ENCODE data around the gene UBR4. TPM values are rescaled to one million over a fixed set of nuclear protein-coding genes. Genes with fewer than 3 reads are reported as not detected.

The UBR4 gene
- polyA plus RNA-seq, 3 donors: 44.3 to 93.8 (median 49.4) TPM

- no peak overlapping the region for H2AFZ ChIP-seq (ENCODE audit: insufficient read depth, low read depth, low read length, poor library complexity, severe bottlenecking)
- no peaks in the 10 kb centered on the region for H3K27me3 Mint-ChIP-seq (ENCODE audit: low read depth in 3 of 3)
- intact Hi-C loops (cut with micrococcal nuclease): no loop called here
- peaks cover 19 to 53% of the 10 kb centered on the region in 2 donors for H3K36me3 ChIP-seq (replicated peaks in 1 of 2; ENCODE audit: control insufficient read depth in 1 of 2, insufficient read depth in 2 of 2, low read length in 2 of 2)
- no peaks in the 10 kb centered on the region for H3K27me3 ChIP-seq (ENCODE audit: control insufficient read depth in 2 of 2, insufficient read depth in 2 of 2, low read length in 2 of 2)
- WGBS (ENCODE audit: insufficient coverage): no CpG with 5 or more reads among the region's 1 CpG
- peaks cover 29% of the 10 kb centered on the region for H3K4me1 Mint-ChIP-seq
- H3K27ac ChIP-seq (ENCODE audit: low read depth in 1 of 2, low read length in 2 of 2): peak overlapping the region in 1 of 2 donors; percentile 23
- DNase-seq: no peak
- no peaks in the 10 kb centered on the region for H3K9me3 ChIP-seq (replicated peaks in 1 of 2; ENCODE audit: control insufficient read depth in 1 of 2, insufficient read depth in 1 of 2, low read length in 2 of 2)
- H3K36me3 Mint-ChIP-seq: peaks cover 33 to 46% of the 10 kb centered on the region in 2 donors
- no peak overlapping the region for H3K4me3 Mint-ChIP-seq
- H3K27ac Mint-ChIP-seq: no peak overlapping the region
- TF ChIP-seq CTCF (IDR thresholded peaks at IDR 0.05): no peak
- no peak overlapping the region for H3K4me3 ChIP-seq (replicated peaks in 1 of 3; ENCODE audit: low read depth in 2 of 3, low read length in 3 of 3)
- H4K20me1 ChIP-seq (ENCODE audit: insufficient read depth, low read length): peaks cover 22% of the 10 kb centered on the region
- no peaks in the 10 kb centered on the region for H3K9me3 Mint-ChIP-seq
- H3K4me1 ChIP-seq (ENCODE audit: control insufficient read depth in 1 of 2, insufficient read depth in 2 of 2, low read length in 2 of 2): peaks cover 21 to 30% of the 10 kb centered on the region in 2 donors
- peaks cover 99% of the 10 kb centered on the region for H3K79me2 ChIP-seq (ENCODE audit: insufficient read depth, low read length)
- no peak overlapping the region for H3K9ac ChIP-seq (ENCODE audit: insufficient read depth, low read length, poor library complexity, severe bottlenecking)
- H3K4me2 ChIP-seq (replicated peaks; ENCODE audit: extremely low read depth, low read length, poor library complexity, severe bottlenecking): no peak overlapping the region
These were observed 3.5 kb upstream of the UBR4 start for GRCh38 chr1:19213580-19213979.

- H2AFZ ChIP-seq (ENCODE audit: insufficient read depth, low read depth, low read length, poor library complexity, severe bottlenecking): no peak overlapping the region
- DNase-seq: no peak
- no peak overlapping the region for H3K9ac ChIP-seq (ENCODE audit: insufficient read depth, low read length, poor library complexity, severe bottlenecking)
- H3K36me3 ChIP-seq (replicated peaks in 1 of 2; ENCODE audit: control insufficient read depth in 1 of 2, insufficient read depth in 2 of 2, low read length in 2 of 2): peaks cover 9 to 39% of the 10 kb centered on the region in 2 donors
- peaks cover 31% of the 10 kb centered on the region for H4K20me1 ChIP-seq (ENCODE audit: insufficient read depth, low read length)
- Mint-ChIP-seq H3K4me1 (peaks cover 41% of the 10 kb centered on the region), H3K27ac (peak overlapping the region in 3 of 7 donors; percentile 41 to 50 (median 46)), H3K4me3 (no peak overlapping the region), H3K27me3 (ENCODE audit: low read depth in 3 of 3) (no peaks in the 10 kb centered on the region), H3K9me3 (no peaks in the 10 kb centered on the region), H3K36me3 (peaks cover 24 to 34% of the 10 kb centered on the region in 2 donors)
- peak overlapping the region in 1 of 2 donors; percentile 53 for H3K27ac ChIP-seq (ENCODE audit: low read depth in 1 of 2, low read length in 2 of 2)
- peaks cover 21 to 37% of the 10 kb centered on the region in 2 donors for H3K4me1 ChIP-seq (ENCODE audit: control insufficient read depth in 1 of 2, insufficient read depth in 2 of 2, low read length in 2 of 2)
- no peak overlapping the region for H3K4me3 ChIP-seq (replicated peaks in 1 of 3; ENCODE audit: low read depth in 2 of 3, low read length in 3 of 3)
- H3K79me2 ChIP-seq (ENCODE audit: insufficient read depth, low read length): peaks cover 99% of the 10 kb centered on the region
- no peak for TF ChIP-seq CTCF (IDR thresholded peaks at IDR 0.05)
- H3K27me3 ChIP-seq (ENCODE audit: control insufficient read depth in 2 of 2, insufficient read depth in 2 of 2, low read length in 2 of 2): no peaks in the 10 kb centered on the region
- H3K4me2 ChIP-seq (replicated peaks; ENCODE audit: extremely low read depth, low read length, poor library complexity, severe bottlenecking): no peak overlapping the region
- no peaks in the 10 kb centered on the region for H3K9me3 ChIP-seq (replicated peaks in 1 of 2; ENCODE audit: control insufficient read depth in 1 of 2, insufficient read depth in 1 of 2, low read length in 2 of 2)
- intact Hi-C loops (cut with micrococcal nuclease): no loop called here
These were observed 2.1 kb upstream of the UBR4 start for GRCh38 chr1:19212167-19212566.

All from CD14-positive monocyte (primary cell).